SK-N-SH (cell line): ENCODE results near the gene ZNF235. TPM values are rescaled to one million over a fixed set of nuclear protein-coding genes. Genes with fewer than 3 reads are reported as not detected.

ENCODE experiments used
- CTCF ChIA-PET: fragments of 300-600, 350-600 bp; formaldehyde crosslinking; extraction: SDS; loops from one replicate; lab custom pipeline; 2021; lab: Yijun Ruan, JAX
- POLR2A ChIA-PET: fragments of 350-600 bp; sonication (Branson Sonifier 250); formaldehyde crosslinking; extraction: SDS; loops from one replicate; lab custom pipeline; 2020; ENCODE audit warnings: antibody characterized with exemption, inconsistent platforms; lab: Yijun Ruan, JAX
- DNase-seq: peaks from one replicate; pipeline ENCODE4 v3.0.0; 2012
- H2AFZ ChIP-seq: fragments of 200-600 bp; sonication (generic); 2 replicates; pipeline ENCODE4 v1.8.1; 2016; ENCODE audit warnings: antibody characterized with exemption, mild to moderate bottlenecking, low read depth
- H3F3A ChIP-seq: fragments of 200-600 bp; sonication (generic); replicated peaks from 2 replicates; pipeline ENCODE3; 2016; ENCODE audit warnings: antibody characterized with exemption, mild to moderate bottlenecking; ENCODE audit not compliant: insufficient read depth
- H3K27ac ChIP-seq, 2 experiments: fragments of 200-500 bp in 1 of 2; fragments of 200-600 bp in 1 of 2; sonication (Bioruptor generic) in 1 of 2; sonication (generic), shearing (Covaris generic) in 1 of 2; 2 replicates each; pipeline versions ENCODE4 v1.5.1 to v1.6.1; 2014 to 2016; ENCODE audit warnings: low read depth in 2 of 2, inconsistent platforms in 1 of 2, low read length in 1 of 2, mild to moderate bottlenecking in 1 of 2, mixed read lengths in 1 of 2
- H3K27me3 ChIP-seq: fragments of 200-600 bp; sonication (generic), shearing (Covaris generic); 2 replicates; pipeline ENCODE4 v1.6.1; 2016; ENCODE audit warnings: mixed run types; ENCODE audit not compliant: insufficient read depth
- H3K36me3 ChIP-seq, 2 experiments: fragments of 200-500 bp in 1 of 2; fragments of 200-600 bp in 1 of 2; sonication (Bioruptor generic) in 1 of 2; sonication (generic) in 1 of 2; replicated peaks in 1 of 2; 2 replicates each; pipeline versions ENCODE3 to v1.5.1; 2014 to 2016; ENCODE audit warnings: low read length in 1 of 2, mild to moderate bottlenecking in 1 of 2; ENCODE audit not compliant: insufficient read depth in 2 of 2, control insufficient read depth in 1 of 2
- H3K4me1 ChIP-seq, 2 experiments: fragments of 200-500 bp in 1 of 2; fragments of 200-600 bp in 1 of 2; sonication (Bioruptor generic) in 1 of 2; sonication (generic), shearing (Covaris generic) in 1 of 2; 2 replicates each; pipeline versions ENCODE4 v1.5.1 to v1.6.1; 2014 to 2016; ENCODE audit warnings: low read depth in 1 of 2, low read length in 1 of 2, mixed run types in 1 of 2; ENCODE audit not compliant: insufficient read depth in 2 of 2, control insufficient read depth in 1 of 2
- H3K4me2 ChIP-seq: fragments of 200-600 bp; sonication (generic), shearing (Covaris generic); 2 replicates; pipeline ENCODE4 v1.6.1; 2017; ENCODE audit warnings: mixed run types
- H3K4me3 ChIP-seq, 2 experiments: fragments of 200-500 bp in 1 of 2; fragments of 200-600 bp in 1 of 2; sonication (Bioruptor generic) in 1 of 2; sonication (generic), shearing (Covaris generic) in 1 of 2; 2 replicates each; pipeline versions ENCODE4 v1.5.1 to v1.8.1; 2014 to 2016; ENCODE audit warnings: low read depth in 2 of 2, inconsistent platforms in 1 of 2, low read length in 1 of 2, mild to moderate bottlenecking in 1 of 2, mixed read lengths in 1 of 2, moderate library complexity in 1 of 2
- H3K79me2 ChIP-seq: fragments of 200-600 bp; sonication (generic); 2 replicates; pipeline ENCODE4 v1.8.1; 2017; ENCODE audit warnings: mild to moderate bottlenecking; ENCODE audit not compliant: insufficient read depth
- H3K9ac ChIP-seq: fragments of 200-600 bp; sonication (generic); 2 replicates; pipeline ENCODE4 v1.6.1; 2017; ENCODE audit warnings: mixed run types
- H3K9me2 ChIP-seq: fragments of 200-600 bp; sonication (generic); 2 replicates; pipeline ENCODE4 v1.6.1; 2017; ENCODE audit warnings: mixed run types
- H3K9me3 ChIP-seq: fragments of 200-600 bp; sonication (generic); 2 replicates; pipeline ENCODE4 v1.6.1; 2017; ENCODE audit warnings: mixed run types, mild to moderate bottlenecking, moderate library complexity
- H4K20me1 ChIP-seq: fragments of 200-600 bp; sonication (generic); 2 replicates; pipeline ENCODE4 v1.6.1; 2017; ENCODE audit warnings: mild to moderate bottlenecking, mixed run types; ENCODE audit not compliant: insufficient read depth
- CHD2 ChIP-seq: fragments of 150-350 bp; IDR thresholded peaks from 2 replicates; pipeline ENCODE4 v1.6.1; 2018; ENCODE audit warnings: low read length; ENCODE audit not compliant: partially characterized antibody
- ELF1 ChIP-seq: IDR thresholded peaks from 2 replicates; pipeline ENCODE4 v1.4.0; 2012
- EP300 ChIP-seq, 2 experiments: IDR thresholded peaks; 2 replicates each; pipeline versions ENCODE4 v1.4.0 to v1.6.1; 2012; ENCODE audit warnings: borderline replicate concordance in 1 of 2, low read depth in 1 of 2, low read length in 1 of 2
- FOXJ3 ChIP-seq: sonication (generic); formaldehyde crosslinking; IDR thresholded peaks from 2 replicates; pipeline ENCODE4 v1.5.1; 2020; ENCODE audit warnings: mild to moderate bottlenecking, missing genetic modification reagents
- GABPA ChIP-seq: IDR thresholded peaks from 2 replicates; pipeline ENCODE4 v1.4.0; 2012; ENCODE audit warnings: low read depth, mild to moderate bottlenecking
- GATA2 ChIP-seq: sonication (generic); formaldehyde crosslinking; IDR thresholded peaks from 2 replicates; pipeline ENCODE4 v1.5.0; 2020; ENCODE audit warnings: mild to moderate bottlenecking, missing genetic modification reagents
- MXI1 ChIP-seq: IDR thresholded peaks from 2 replicates; pipeline ENCODE4 v1.6.1; 2012; ENCODE audit warnings: mild to moderate bottlenecking, low read depth, low read length, improper control_type of control experiment
- NFIC ChIP-seq: IDR thresholded peaks from 2 replicates; pipeline ENCODE4 v1.4.0; 2012; ENCODE audit warnings: borderline replicate concordance
- NRF1 ChIP-seq: IDR thresholded peaks from 2 replicates; pipeline ENCODE4 v1.6.1; 2012; ENCODE audit warnings: low read depth, mild to moderate bottlenecking, low read length
- POLR2AphosphoS5 ChIP-seq: IDR thresholded peaks from 2 replicates; pipeline ENCODE4 v1.6.1; 2012; ENCODE audit warnings: low read depth, low read length
- RAD21 ChIP-seq: IDR thresholded peaks from 2 replicates; pipeline ENCODE4 v1.6.1; 2012; ENCODE audit warnings: mild to moderate bottlenecking, low read length
- RCOR1 ChIP-seq: fragments of 150-350 bp; IDR thresholded peaks from 2 replicates; pipeline ENCODE4 v1.6.1; 2017; ENCODE audit warnings: antibody characterized with exemption, low read length
- RXRA ChIP-seq: IDR thresholded peaks from 2 replicates; pipeline ENCODE4 v1.4.0; 2012; ENCODE audit warnings: low read depth, mild to moderate bottlenecking, borderline replicate concordance
- SIN3A ChIP-seq: IDR thresholded peaks from 2 replicates; pipeline ENCODE4 v1.6.1; 2012; ENCODE audit warnings: low read depth, mild to moderate bottlenecking, low read length, moderate library complexity, borderline replicate concordance
- SMC3 ChIP-seq: IDR thresholded peaks from 2 replicates; pipeline ENCODE4 v1.6.1; 2012; ENCODE audit warnings: low read depth, low read length, improper control_type of control experiment
- TAF1 ChIP-seq: IDR thresholded peaks from 2 replicates; pipeline ENCODE4 v1.6.1; 2012; ENCODE audit warnings: low read depth, mild to moderate bottlenecking, low read length, moderate library complexity, borderline replicate concordance
- TEAD4 ChIP-seq: IDR thresholded peaks from 2 replicates; pipeline ENCODE4 v1.4.0; 2012; ENCODE audit warnings: mild to moderate bottlenecking, borderline replicate concordance; ENCODE audit not compliant: insufficient read depth
- YY1 ChIP-seq: IDR thresholded peaks from 2 replicates; pipeline ENCODE4 v1.4.0; 2012; ENCODE audit warnings: low read depth, mild to moderate bottlenecking
- WGBS: methylation state at CpG from one replicate; pipeline ENCODE4 v1.1.6; 2017; ENCODE audit warnings: low lambda C conversion rate; 5-methylcytosine and 5-hydroxymethylcytosine counted together
- polyA plus RNA-seq, 3 experiments: library from polyadenylated mRNA; depleted of rRNA; stranded (reverse); fragments of >200 nt; gene quantifications; 2 replicates each; pipeline ENCODE4 v1.2.3, GENCODE V29; 2012
- TF ChIP-seq, protein P1 (sequence below): IDR thresholded peaks from 2 replicates; pipeline ENCODE4 v1.4.0; 2012; ENCODE audit warnings: low read depth, borderline replicate concordance
- TF ChIP-seq, protein P2 (sequence below): IDR thresholded peaks from 2 replicates; pipeline ENCODE4 v1.4.0; 2012; ENCODE audit warnings: low read depth
- TF ChIP-seq, protein P3 (sequence below): fragments of 200-600 bp; sonication (generic); IDR thresholded peaks from 2 replicates; pipeline ENCODE4 v1.6.1; 2017; ENCODE audit warnings: antibody characterized with exemption, mild to moderate bottlenecking, moderate library complexity
- TF ChIP-seq, protein P4 (sequence below): IDR thresholded peaks from 2 replicates; pipeline ENCODE4; 2012
- TF ChIP-seq, protein P5 (sequence below): IDR thresholded peaks from 2 replicates; pipeline ENCODE4 v1.6.1; 2012; ENCODE audit warnings: mild to moderate bottlenecking, low read depth, low read length, moderate library complexity
- TF ChIP-seq, protein P6 (sequence below): IDR thresholded peaks from 2 replicates; pipeline ENCODE4 v1.4.0; 2012; ENCODE audit warnings: low read depth, borderline replicate concordance

ZNF235 gene
- 2.7 and 4.1 TPM in 2 replicates for polyA plus RNA-seq (2012; rRNA removed)
- polyA plus RNA-seq (2012; cell fraction: cytosol; rRNA removed) = 2.5 and 2.7 TPM in 2 replicates
- polyA plus RNA-seq (2012; cell fraction: nucleus; rRNA removed) = 5.3 and 10.9 TPM in 2 replicates

DNA sequence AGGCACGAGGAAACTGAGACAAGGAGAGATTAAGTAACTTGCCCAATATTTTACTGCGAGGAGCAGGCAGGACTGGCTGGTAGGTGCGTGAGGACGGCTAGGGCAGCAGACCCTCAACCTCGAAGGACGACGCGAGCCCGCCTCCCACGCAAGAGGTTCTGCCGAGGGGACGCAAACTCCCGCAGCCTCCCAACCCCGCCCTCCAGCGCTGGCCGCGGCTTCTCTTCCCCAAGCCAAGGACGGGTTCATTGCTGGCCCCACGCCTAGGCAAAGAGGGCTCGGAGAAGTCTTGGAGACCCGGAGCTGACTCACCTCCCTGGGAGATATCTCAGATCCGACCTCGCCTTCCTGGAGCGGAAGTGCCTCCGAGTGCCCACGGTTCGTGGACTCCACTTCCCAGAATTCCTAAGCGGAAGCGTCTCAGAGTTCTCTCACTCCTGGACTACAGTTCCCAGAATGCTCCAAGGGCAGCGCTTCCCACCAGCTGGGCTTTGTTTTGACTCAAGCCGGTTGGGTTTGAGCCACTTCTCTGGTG lies at the start of gene ZNF235:
Gene ZNF235, minus strand, starts transcription at position 367 of the 535 bp plus-strand sequence. CDS start 1,621 bp downstream, outside the sequence.
- H3K79me2 ChIP-seq = peaks cover 3% of the 10 kb centered on the region
- peak within 1 kb of the TSS; percentile 81 to 94 for H3K4me3 ChIP-seq
- H3K4me1 ChIP-seq = peaks cover 0 to 4% of the 10 kb centered on the region in 2 experiments; a peak in 2 of 4 replicates
- H2AFZ ChIP-seq = peak within 1 kb of the TSS; percentile 95
- peak within 1 kb of the TSS; percentile 85 for H3K4me2 ChIP-seq
- peak within 1 kb of the TSS; percentile 84 to 98 for H3K27ac ChIP-seq
- peaks cover 10% of the 10 kb centered on the region for H3F3A ChIP-seq
- H3K9me3 ChIP-seq = no peaks in the 10 kb centered on the region
- peak; percentile 87 for DNase-seq
- 2% methylated on average over 15 of the region's 31 CpGs for WGBS
- CTCF ChIA-PET = no interaction called here
- H3K9me2 ChIP-seq = no peaks in the 10 kb centered on the region
- peak within 1 kb of the TSS; percentile 71 for H3K9ac ChIP-seq
- H3K36me3 ChIP-seq = peaks cover 20 to 21% of the 10 kb centered on the region in 2 experiments
- H4K20me1 ChIP-seq = no peaks in the 10 kb centered on the region
- POLR2A ChIA-PET = interaction anchor here (0.6 to 1.3 kb wide), 7 partner anchors 17 to 369 kb away, joined by 3 to 4 read pairs (median 3); partner anchors contain the start of genes ZNF112, ZNF180, ZNF227 and ZNF45
- no peaks in the 10 kb centered on the region for H3K27me3 ChIP-seq
- TF ChIP-seq GATA2 (no peak), RAD21 (no peak), CHD2 (peak; percentile 89), NRF1 (no peak), NFIC (no peak; the same call in 1 of the 2 replicates), RXRA (no peak), SIN3A (peak; percentile 81; the same call in 1 of the 2 replicates), ELF1 (peak; percentile 85), RCOR1 (no peak; the same call in 1 of the 2 replicates), TEAD4 (no peak), EP300 (IDR thresholded peaks at IDR 0.05; ENCODE audit: borderline replicate concordance in 1 of 2, low read depth in 1 of 2, low read length in 1 of 2) (no peak), MXI1 (peak; percentile 73; the same call in 1 of the 2 replicates), TAF1 (peak; percentile 70), SMC3 (no peak), GABPA (peak; percentile 95), FOXJ3 (no peak), YY1 (no peak), POLR2AphosphoS5 (peak; percentile 68)
- TF ChIP-seq, protein P1, sequence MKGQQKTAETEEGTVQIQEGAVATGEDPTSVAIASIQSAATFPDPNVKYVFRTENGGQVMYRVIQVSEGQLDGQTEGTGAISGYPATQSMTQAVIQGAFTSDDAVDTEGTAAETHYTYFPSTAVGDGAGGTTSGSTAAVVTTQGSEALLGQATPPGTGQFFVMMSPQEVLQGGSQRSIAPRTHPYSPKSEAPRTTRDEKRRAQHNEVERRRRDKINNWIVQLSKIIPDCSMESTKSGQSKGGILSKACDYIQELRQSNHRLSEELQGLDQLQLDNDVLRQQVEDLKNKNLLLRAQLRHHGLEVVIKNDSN = no peak
- TF ChIP-seq, protein P2, sequence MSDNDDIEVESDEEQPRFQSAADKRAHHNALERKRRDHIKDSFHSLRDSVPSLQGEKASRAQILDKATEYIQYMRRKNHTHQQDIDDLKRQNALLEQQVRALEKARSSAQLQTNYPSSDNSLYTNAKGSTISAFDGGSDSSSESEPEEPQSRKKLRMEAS = no peak
- TF ChIP-seq, protein P3, sequence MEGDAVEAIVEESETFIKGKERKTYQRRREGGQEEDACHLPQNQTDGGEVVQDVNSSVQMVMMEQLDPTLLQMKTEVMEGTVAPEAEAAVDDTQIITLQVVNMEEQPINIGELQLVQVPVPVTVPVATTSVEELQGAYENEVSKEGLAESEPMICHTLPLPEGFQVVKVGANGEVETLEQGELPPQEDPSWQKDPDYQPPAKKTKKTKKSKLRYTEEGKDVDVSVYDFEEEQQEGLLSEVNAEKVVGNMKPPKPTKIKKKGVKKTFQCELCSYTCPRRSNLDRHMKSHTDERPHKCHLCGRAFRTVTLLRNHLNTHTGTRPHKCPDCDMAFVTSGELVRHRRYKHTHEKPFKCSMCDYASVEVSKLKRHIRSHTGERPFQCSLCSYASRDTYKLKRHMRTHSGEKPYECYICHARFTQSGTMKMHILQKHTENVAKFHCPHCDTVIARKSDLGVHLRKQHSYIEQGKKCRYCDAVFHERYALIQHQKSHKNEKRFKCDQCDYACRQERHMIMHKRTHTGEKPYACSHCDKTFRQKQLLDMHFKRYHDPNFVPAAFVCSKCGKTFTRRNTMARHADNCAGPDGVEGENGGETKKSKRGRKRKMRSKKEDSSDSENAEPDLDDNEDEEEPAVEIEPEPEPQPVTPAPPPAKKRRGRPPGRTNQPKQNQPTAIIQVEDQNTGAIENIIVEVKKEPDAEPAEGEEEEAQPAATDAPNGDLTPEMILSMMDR = no peak
- TF ChIP-seq, protein P4, sequence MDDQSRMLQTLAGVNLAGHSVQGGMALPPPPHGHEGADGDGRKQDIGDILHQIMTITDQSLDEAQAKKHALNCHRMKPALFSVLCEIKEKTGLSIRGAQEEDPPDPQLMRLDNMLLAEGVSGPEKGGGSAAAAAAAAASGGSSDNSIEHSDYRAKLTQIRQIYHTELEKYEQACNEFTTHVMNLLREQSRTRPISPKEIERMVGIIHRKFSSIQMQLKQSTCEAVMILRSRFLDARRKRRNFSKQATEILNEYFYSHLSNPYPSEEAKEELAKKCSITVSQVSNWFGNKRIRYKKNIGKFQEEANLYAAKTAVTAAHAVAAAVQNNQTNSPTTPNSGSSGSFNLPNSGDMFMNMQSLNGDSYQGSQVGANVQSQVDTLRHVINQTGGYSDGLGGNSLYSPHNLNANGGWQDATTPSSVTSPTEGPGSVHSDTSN = 0 out of 2 replicates have a peak, but pooled peaks have one; percentile 4
- TF ChIP-seq, protein P5, sequence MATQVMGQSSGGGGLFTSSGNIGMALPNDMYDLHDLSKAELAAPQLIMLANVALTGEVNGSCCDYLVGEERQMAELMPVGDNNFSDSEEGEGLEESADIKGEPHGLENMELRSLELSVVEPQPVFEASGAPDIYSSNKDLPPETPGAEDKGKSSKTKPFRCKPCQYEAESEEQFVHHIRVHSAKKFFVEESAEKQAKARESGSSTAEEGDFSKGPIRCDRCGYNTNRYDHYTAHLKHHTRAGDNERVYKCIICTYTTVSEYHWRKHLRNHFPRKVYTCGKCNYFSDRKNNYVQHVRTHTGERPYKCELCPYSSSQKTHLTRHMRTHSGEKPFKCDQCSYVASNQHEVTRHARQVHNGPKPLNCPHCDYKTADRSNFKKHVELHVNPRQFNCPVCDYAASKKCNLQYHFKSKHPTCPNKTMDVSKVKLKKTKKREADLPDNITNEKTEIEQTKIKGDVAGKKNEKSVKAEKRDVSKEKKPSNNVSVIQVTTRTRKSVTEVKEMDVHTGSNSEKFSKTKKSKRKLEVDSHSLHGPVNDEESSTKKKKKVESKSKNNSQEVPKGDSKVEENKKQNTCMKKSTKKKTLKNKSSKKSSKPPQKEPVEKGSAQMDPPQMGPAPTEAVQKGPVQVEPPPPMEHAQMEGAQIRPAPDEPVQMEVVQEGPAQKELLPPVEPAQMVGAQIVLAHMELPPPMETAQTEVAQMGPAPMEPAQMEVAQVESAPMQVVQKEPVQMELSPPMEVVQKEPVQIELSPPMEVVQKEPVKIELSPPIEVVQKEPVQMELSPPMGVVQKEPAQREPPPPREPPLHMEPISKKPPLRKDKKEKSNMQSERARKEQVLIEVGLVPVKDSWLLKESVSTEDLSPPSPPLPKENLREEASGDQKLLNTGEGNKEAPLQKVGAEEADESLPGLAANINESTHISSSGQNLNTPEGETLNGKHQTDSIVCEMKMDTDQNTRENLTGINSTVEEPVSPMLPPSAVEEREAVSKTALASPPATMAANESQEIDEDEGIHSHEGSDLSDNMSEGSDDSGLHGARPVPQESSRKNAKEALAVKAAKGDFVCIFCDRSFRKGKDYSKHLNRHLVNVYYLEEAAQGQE = peak; percentile 22; the same call in 1 of the 2 replicates
- TF ChIP-seq, protein P6, sequence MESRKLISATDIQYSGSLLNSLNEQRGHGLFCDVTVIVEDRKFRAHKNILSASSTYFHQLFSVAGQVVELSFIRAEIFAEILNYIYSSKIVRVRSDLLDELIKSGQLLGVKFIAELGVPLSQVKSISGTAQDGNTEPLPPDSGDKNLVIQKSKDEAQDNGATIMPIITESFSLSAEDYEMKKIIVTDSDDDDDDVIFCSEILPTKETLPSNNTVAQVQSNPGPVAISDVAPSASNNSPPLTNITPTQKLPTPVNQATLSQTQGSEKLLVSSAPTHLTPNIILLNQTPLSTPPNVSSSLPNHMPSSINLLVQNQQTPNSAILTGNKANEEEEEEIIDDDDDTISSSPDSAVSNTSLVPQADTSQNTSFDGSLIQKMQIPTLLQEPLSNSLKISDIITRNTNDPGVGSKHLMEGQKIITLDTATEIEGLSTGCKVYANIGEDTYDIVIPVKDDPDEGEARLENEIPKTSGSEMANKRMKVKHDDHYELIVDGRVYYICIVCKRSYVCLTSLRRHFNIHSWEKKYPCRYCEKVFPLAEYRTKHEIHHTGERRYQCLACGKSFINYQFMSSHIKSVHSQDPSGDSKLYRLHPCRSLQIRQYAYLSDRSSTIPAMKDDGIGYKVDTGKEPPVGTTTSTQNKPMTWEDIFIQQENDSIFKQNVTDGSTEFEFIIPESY = no peak
